Keratinocyte (primary cell): ENCODE data around the gene KRT14. TPM values are rescaled to one million over a fixed set of nuclear protein-coding genes. Genes with fewer than 3 reads are reported as not detected.
A peak's percentile ranks its signal among the peaks of the same experiment; 100 is the strongest.

Experiments
- DNase-seq: peaks from one replicate; pipeline ENCODE4 v3.0.0-alpha.2; 2011; ENCODE audit warnings: low read depth, missing footprints, low spot score
- FAIRE-seq: peaks from 2 replicates; lab custom pipeline; 2011; peaks lifted over from hg19 to GRCh38; lab: Jason Lieb, UNC
- H2AFZ ChIP-seq: 2 replicates; pipeline ENCODE4 v1.6.0; 2012; ENCODE audit warnings: low read length, control low read depth, inconsistent platforms; ENCODE audit not compliant: control insufficient read depth
- H3K27ac ChIP-seq: 2 replicates; pipeline ENCODE4 v1.5.1; 2011; ENCODE audit warnings: low read length; ENCODE audit not compliant: control insufficient read depth, insufficient read depth
- H3K27me3 ChIP-seq: 3 replicates; pipeline ENCODE4 v1.6.0; 2011; ENCODE audit warnings: low read length; ENCODE audit not compliant: control insufficient read depth, insufficient read depth; ENCODE audit errors: extremely low read depth
- H3K36me3 ChIP-seq, 2 experiments: 2 replicates in 1 of 2; 3 replicates in 1 of 2; pipeline ENCODE4 v1.5.1; 2011; ENCODE audit warnings: low read length in 2 of 2, mild to moderate bottlenecking in 1 of 2; ENCODE audit not compliant: control insufficient read depth in 2 of 2, insufficient read depth in 2 of 2; ENCODE audit errors: extremely low read depth in 1 of 2
- H3K4me1 ChIP-seq: 3 replicates; pipeline ENCODE4 v1.5.1; 2011; ENCODE audit warnings: low read length; ENCODE audit not compliant: control insufficient read depth, insufficient read depth; ENCODE audit errors: extremely low read depth
- H3K4me2 ChIP-seq: 3 replicates; pipeline ENCODE4 v1.6.0; 2011; ENCODE audit warnings: low read depth, low read length; ENCODE audit not compliant: control insufficient read depth, insufficient read depth; ENCODE audit errors: extremely low read depth
- H3K4me3 ChIP-seq, 3 experiments: fragments of 200-600 bp in 1 of 3; sonication (generic) in 1 of 3; 2 replicates in 2 of 3; 3 replicates in 1 of 3; pipeline ENCODE4 v1.5.1; 2011 to 2016; ENCODE audit warnings: low read length in 3 of 3, mild to moderate bottlenecking in 3 of 3, control low read depth in 2 of 3, inconsistent platforms in 1 of 3, low read depth in 1 of 3, mixed read lengths in 1 of 3, mixed run types in 1 of 3, moderate library complexity in 1 of 3; ENCODE audit not compliant: control insufficient read depth in 2 of 3, insufficient read depth in 2 of 3; ENCODE audit errors: extremely low read depth in 1 of 3
- H3K79me2 ChIP-seq: 2 replicates; pipeline ENCODE4 v1.6.0; 2012; ENCODE audit warnings: low read length; ENCODE audit not compliant: control insufficient read depth, insufficient read depth
- H3K9ac ChIP-seq: 3 replicates; pipeline ENCODE4 v1.6.0; 2011; ENCODE audit warnings: low read length; ENCODE audit not compliant: control insufficient read depth, insufficient read depth; ENCODE audit errors: extremely low read depth
- H3K9me1 ChIP-seq: 3 replicates; pipeline ENCODE4 v1.6.0; 2011; ENCODE audit warnings: low read length; ENCODE audit not compliant: control insufficient read depth, insufficient read depth; ENCODE audit errors: extremely low read depth
- H3K9me3 ChIP-seq: 2 replicates; pipeline ENCODE4 v1.5.1; 2012; ENCODE audit warnings: low read depth, low read length; ENCODE audit not compliant: control insufficient read depth
- H4K20me1 ChIP-seq: 3 replicates; pipeline ENCODE4 v1.6.0; 2011; ENCODE audit warnings: low read length; ENCODE audit not compliant: control insufficient read depth, insufficient read depth; ENCODE audit errors: extremely low read depth
- EZH2 ChIP-seq: IDR thresholded peaks from one replicate; pipeline ENCODE4 v1.6.1; 2012; ENCODE audit warnings: inconsistent platforms, mild to moderate bottlenecking, low read length, moderate library complexity
- dilution Hi-C: fragments of 300-500 bp; cut with MboI; formaldehyde crosslinking; loops from one replicate; pipeline ENCODE4 v1.7.0; 2020; ENCODE audit warnings: low sequenced_read_pairs; ENCODE audit not compliant: extremely low pct_ligation_motif_present
- polyA plus RNA-seq, 5 experiments: library from polyadenylated mRNA; depleted of rRNA in 3 of 5; stranded (reverse) in 3 of 5; stranded (forward) in 1 of 5; unstranded in 1 of 5; fragments of >200 nt; gene quantifications; 1 replicate in 1 of 5; 2 replicates in 3 of 5; 3 replicates in 1 of 5; pipeline versions ENCODE4 v1.2.1 to v1.2.3, GENCODE V29; 2011 to 2012; ENCODE audit warnings: missing spikeins in 2 of 5, low read depth in 1 of 5, low replicate concordance in 1 of 5
- TF ChIP-seq, protein P1 (sequence below), 3 experiments: IDR thresholded peaks in 1 of 3; conservative IDR thresholded peaks in 1 of 3; optimal IDR thresholded peaks in 1 of 3; 2 replicates in 2 of 3; 3 replicates in 1 of 3; pipeline versions ENCODE3 to v1.5.1; 2011; ENCODE audit warnings: low read length in 3 of 3, mild to moderate bottlenecking in 3 of 3, moderate library complexity in 2 of 3, control low read depth in 1 of 3, inconsistent platforms in 1 of 3; ENCODE audit not compliant: insufficient read depth in 2 of 3; ENCODE audit errors: extremely low read depth in 1 of 3

KRT14 gene
- polyA plus RNA-seq, 1 donor (not counting 4 experiments of a cell fraction or from before 2014, with no cell fraction given) = 26,041 TPM

DNA sequence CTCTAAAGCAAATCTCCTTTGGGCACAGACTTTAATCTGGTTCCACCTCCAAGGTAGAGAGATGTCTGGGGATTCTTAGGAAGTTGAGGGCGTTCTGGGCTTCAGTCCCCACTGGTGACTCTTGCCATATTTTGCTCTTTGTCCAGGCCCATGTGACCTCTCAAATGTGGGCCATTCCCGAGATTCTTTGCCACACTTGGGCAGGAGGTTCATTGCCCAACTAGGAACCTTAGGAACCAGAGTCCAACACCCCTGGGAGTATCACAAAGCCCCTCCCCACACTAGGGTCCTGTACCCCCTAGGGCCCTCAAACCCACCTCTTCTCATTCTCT is 6.5 kb downstream of the KRT14 start:
- peak overlapping the region; percentile 97 for H3K27ac ChIP-seq
- peaks cover 18% of the 10 kb centered on the region for H4K20me1 ChIP-seq
- H3K4me1 ChIP-seq = peaks cover 56% of the 10 kb centered on the region

DNA sequence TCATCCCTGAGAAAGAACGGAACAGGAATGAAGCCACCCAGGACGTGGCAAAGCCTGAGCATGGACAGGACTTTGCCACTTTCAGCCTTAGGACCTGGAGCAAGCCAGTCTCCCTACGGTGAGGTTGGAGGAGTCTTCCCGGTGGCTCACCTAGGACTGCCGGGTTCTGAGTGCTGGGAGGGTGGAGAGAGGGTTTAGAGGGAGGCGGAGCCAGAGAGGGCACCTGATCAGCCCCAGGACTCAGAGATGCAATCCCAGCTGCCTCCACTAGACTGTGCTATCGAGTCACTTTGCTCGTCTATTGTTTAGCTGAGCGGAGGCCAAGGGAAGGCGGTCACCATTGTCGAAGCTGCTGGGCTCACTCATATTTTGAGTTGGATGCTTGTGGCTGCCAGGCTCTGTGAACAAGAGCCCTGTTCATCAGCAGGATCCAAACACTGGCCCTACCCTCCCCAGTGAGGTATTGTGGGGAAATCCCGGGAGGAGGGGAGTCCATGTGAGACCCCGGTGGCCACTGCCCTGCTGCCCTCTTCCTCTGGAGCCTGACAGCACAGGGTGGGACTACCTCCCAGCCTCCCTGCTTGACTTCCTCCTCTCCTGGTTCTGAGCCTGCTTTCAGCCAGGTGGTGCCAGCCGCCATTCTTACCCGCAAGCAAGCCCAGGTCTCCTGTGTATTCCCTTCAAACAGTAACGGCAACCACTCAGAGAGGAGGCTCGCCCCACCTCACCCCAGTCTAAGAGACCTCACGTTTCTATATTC is 7.0 kb downstream of the KRT14 start:
- peak; percentile 95 for FAIRE-seq

More for the DNA sequence above, 6.5 kb downstream of the KRT14 start:
- DNase-seq = no peak
- dilution Hi-C loops = no loop called here
- H3K4me3 ChIP-seq = peak overlapping the region in 1 of 3 experiments; percentile 8
- H3K9ac ChIP-seq = peak overlapping the region; percentile 77
- no peak overlapping the region for H2AFZ ChIP-seq
- no peaks in the 10 kb centered on the region for H3K9me1 ChIP-seq
- H3K36me3 ChIP-seq = peaks cover 6 to 21% of the 10 kb centered on the region in 2 experiments
- H3K79me2 ChIP-seq = peaks cover 8% of the 10 kb centered on the region
- no peak for TF ChIP-seq EZH2
- TF ChIP-seq, protein P1, sequence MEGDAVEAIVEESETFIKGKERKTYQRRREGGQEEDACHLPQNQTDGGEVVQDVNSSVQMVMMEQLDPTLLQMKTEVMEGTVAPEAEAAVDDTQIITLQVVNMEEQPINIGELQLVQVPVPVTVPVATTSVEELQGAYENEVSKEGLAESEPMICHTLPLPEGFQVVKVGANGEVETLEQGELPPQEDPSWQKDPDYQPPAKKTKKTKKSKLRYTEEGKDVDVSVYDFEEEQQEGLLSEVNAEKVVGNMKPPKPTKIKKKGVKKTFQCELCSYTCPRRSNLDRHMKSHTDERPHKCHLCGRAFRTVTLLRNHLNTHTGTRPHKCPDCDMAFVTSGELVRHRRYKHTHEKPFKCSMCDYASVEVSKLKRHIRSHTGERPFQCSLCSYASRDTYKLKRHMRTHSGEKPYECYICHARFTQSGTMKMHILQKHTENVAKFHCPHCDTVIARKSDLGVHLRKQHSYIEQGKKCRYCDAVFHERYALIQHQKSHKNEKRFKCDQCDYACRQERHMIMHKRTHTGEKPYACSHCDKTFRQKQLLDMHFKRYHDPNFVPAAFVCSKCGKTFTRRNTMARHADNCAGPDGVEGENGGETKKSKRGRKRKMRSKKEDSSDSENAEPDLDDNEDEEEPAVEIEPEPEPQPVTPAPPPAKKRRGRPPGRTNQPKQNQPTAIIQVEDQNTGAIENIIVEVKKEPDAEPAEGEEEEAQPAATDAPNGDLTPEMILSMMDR (optimal IDR thresholded peaks at IDR 0.05 in 1 of 3, IDR thresholded peaks at IDR 0.05 in 1 of 3, conservative IDR thresholded peaks at IDR 0.05 in 1 of 3; ENCODE audit: extremely low read depth in 1 of 3, insufficient read depth in 2 of 3, low read length in 3 of 3) = no peak
- peak overlapping the region; percentile 77 for H3K4me2 ChIP-seq
- H3K9me3 ChIP-seq = no peaks in the 10 kb centered on the region
- no peak for FAIRE-seq
- H3K27me3 ChIP-seq = no peaks in the 10 kb centered on the region

More for the DNA sequence above, 7.0 kb downstream of the KRT14 start:
- Histone ChIP-seq H3K9ac (peak overlapping the region; percentile 77), H3K9me1 (no peaks in the 10 kb centered on the region), H3K4me1 (peaks cover 55% of the 10 kb centered on the region), H3K79me2 (peaks cover 3% of the 10 kb centered on the region), H2AFZ (no peak overlapping the region), H3K36me3 (peaks cover under 1 to 16% of the 10 kb centered on the region in 2 experiments), H3K4me2 (peak overlapping the region; percentile 77), H3K27me3 (no peaks in the 10 kb centered on the region), H3K27ac (peak overlapping the region; percentile 97), H3K9me3 (no peaks in the 10 kb centered on the region), H4K20me1 (peaks cover 13% of the 10 kb centered on the region), H3K4me3 (peak overlapping the region in 1 of 3 experiments; percentile 40)
- TF ChIP-seq, protein P1 (optimal IDR thresholded peaks at IDR 0.05 in 1 of 3, IDR thresholded peaks at IDR 0.05 in 1 of 3, conservative IDR thresholded peaks at IDR 0.05 in 1 of 3; ENCODE audit: extremely low read depth in 1 of 3, insufficient read depth in 2 of 3, low read length in 3 of 3) = peak; percentile 93 to 100 (median 98)
- no peak for TF ChIP-seq EZH2
- dilution Hi-C loops = no loop called here
- peak; percentile 89 for DNase-seq
